ENCODE data around the gene PSMG4.

PSMG4 gene

GRCh38 chr6:3316331-3316730 is 57.6 kb downstream of the PSMG4 start:
- H3K4me3 ChIP-seq (IDR thresholded peaks at IDR 0.05; ENCODE audit: insufficient read depth, low read depth, low read length), result no peak overlapping the region
- no peak overlapping the region for H3K9ac ChIP-seq
- no peak for TF ChIP-seq CTCF (conservative IDR thresholded peaks at IDR 0.05; ENCODE audit: low read depth, low read length)
- H3K79me2 ChIP-seq (ENCODE audit: insufficient read depth, low read depth), result no peaks in the 10 kb centered on the region
- no peaks in the 10 kb centered on the region for H4K20me1 ChIP-seq (ENCODE audit: insufficient read depth)
- no peak overlapping the region for H3K27ac ChIP-seq
- H3K4me1 ChIP-seq (ENCODE audit: low read depth, poor library complexity, severe bottlenecking), result no peaks in the 10 kb centered on the region
- no peaks in the 10 kb centered on the region for H3K36me3 ChIP-seq (ENCODE audit: insufficient read depth)
- H2AFZ ChIP-seq (ENCODE audit: low read depth), result no peak overlapping the region
- no peaks in the 10 kb centered on the region for H3K27me3 ChIP-seq (ENCODE audit: insufficient read depth, low read depth)
- H3K4me2 ChIP-seq, result no peak overlapping the region

DNA sequence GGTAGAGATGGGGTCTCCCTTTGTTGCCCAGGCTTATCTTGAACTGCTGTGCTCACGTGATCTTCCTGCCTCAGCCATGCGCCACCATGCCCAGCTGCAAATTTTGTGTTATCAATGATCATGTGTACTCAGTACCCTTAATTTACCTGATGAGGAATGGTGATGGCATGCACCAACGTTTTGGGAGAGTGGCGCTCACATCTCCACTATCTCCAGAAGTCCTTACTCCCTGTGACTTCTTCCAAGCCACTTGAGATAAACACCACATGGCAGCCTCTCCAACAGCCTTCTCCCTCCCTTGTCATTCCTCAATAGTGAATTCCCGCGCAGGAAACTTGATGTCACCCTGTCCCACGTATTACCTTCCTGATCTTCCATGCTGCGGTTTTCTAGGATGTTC is 58.1 kb downstream of the PSMG4 start:
- H3K79me2 ChIP-seq (ENCODE audit: insufficient read depth, low read depth), result no peaks in the 10 kb centered on the region
- H3K4me3 ChIP-seq (IDR thresholded peaks at IDR 0.05; ENCODE audit: insufficient read depth, low read depth, low read length), result no peak overlapping the region
- no peak overlapping the region for H2AFZ ChIP-seq (ENCODE audit: low read depth)
- H3K27me3 ChIP-seq (ENCODE audit: insufficient read depth, low read depth), result no peaks in the 10 kb centered on the region
- TF ChIP-seq CTCF (conservative IDR thresholded peaks at IDR 0.05; ENCODE audit: low read depth, low read length), result no peak
- H3K9ac ChIP-seq, result no peak overlapping the region
- no peak overlapping the region for H3K27ac ChIP-seq
- H4K20me1 ChIP-seq (ENCODE audit: insufficient read depth), result no peaks in the 10 kb centered on the region
- H3K36me3 ChIP-seq (ENCODE audit: insufficient read depth), result no peaks in the 10 kb centered on the region
- H3K4me2 ChIP-seq, result no peak overlapping the region
- H3K4me1 ChIP-seq (ENCODE audit: low read depth, poor library complexity, severe bottlenecking), result no peaks in the 10 kb centered on the region
